Measurements from ENCODE around the gene PGPEP1.
A peak's percentile ranks its signal among the peaks of the same experiment; 100 is the strongest.
"Not testable (repeated sequence)": the region's sequence is repeated elsewhere in the genome, so short reads cannot be mapped to it uniquely, and the experiment has no call there.

PGPEP1 gene

DNA sequence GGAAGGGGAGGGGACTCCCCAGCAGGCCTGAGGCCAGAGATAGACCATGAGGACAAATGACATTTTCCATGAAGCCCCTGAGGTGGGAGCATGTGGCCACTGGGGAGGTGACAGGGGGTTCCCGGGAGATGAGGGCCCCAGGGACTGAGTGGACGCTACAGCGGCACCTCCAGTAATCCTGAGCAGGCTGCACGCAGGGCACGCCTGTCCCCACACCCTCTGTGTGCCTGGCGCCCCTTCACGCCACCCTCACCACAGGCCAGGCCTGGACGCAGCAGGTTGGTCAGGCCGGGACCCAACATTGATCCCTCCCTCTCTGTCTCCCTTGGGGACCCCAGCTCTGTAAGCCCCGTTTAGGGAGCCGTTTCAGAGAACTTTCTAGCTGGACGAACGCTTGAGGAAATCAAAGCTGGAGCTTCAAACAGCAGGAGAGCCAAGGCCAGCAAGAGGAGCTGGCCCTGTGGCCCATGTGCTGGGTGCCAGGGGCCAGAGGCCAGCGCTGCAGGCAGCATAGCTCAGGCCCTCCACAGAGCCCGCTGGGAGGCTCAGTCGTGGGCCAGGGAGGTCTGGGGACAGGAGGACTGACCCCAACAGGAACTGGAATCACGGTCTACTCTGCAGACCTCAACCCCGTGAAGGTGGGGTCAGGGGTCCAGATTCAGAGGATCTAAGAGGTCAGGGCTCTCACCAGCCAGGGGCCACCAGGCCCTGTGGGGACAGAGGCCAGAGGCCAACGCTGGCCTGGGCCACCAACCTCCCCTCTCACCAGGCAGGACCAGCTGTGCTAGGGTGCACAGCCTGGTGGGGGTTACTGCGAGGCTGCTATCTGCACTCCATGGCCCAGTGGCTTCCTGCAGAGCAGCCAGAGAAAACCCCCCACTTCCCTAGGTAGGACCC, 32.1 kb upstream of the PGPEP1 start:
- no peak for DNase-seq

DNA sequence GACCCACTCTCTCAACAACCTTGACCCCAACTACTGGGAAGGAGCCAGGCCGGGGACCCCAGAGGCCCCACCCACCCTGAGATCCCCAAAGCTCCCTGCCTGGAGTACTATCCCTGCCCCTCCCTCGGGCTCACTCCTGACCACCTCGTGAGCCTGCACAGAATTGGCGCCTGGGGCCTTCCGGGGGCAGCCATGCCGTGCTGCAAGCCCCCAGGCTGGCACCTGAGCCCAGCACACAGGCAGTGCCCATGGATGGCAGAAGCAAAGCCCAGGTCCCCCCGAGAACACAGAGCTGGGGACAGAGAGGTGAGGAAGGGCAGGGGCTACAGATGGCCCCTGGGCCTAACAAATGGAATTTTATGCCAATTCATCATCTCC, 31.5 kb upstream of the PGPEP1 start:
- no peak for DNase-seq

GRCh38 chr19:18309525-18310064, 30.8 kb upstream of the PGPEP1 start:
- DNase-seq = no peak

DNA sequence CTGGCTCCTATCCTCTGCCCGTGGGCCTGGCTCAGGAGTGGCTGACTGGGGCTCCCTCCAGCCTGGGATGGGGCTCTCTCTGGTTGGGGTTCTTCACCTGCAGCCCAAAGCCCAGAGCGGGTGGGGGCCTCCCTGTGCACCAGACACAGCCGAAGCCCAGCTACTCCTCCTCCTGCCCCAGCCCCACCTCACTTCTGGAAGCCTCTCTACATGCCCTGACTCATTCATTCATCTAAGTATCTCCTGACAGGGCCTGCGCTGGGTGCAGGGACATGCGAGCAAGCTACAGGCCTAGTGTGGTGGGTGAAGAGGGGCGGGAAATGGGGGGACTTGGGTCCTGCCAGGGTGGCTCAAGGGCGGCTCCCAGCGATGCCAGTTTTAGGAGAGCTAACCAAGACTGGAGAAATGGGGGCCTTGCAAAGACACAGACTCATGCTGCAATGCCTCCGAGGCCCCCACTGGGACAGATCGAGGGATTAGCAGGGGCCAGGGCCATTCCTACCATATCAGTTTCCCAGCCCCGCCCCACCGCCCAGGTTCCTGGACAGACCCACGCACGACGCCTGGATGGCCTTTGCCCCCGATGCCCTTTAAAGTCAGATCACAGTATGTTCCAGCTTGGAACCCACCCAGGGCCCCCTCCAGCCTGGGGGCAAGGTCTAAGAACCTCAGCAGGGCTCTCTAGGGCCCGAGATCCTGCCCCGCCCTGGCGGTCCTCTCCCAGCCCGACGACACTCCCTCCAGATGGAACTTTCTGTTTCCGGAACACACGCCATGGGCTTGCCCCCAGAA, 30.1 kb upstream of the PGPEP1 start:
- no peak for DNase-seq

DNA sequence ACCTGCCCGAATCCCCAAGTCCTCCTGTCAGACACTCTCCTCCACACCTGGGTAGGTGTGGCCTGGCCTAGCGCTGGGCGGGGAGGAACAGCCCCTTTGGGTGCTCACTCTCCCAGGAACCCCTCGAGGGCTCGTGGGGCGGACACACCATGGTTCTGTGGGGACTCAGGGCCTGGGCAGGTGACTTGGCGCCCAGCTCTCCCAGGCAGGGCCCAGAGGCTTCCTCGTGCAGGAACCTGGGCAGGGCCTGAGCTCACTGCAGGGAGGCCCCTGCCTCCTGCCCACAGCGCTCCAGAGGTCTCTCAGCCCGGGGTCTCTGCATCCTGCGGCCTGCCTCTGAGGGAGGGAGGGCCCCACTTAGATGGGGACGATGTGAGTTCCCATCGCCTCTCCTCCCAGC, 29.4 kb upstream of the PGPEP1 start:
- no peak for DNase-seq

GRCh38 chr19:18311502-18312091, 28.8 kb upstream of the PGPEP1 start:
- no peak for DNase-seq

- no peak for DNase-seq
These were observed 28.3 kb upstream of the PGPEP1 start for GRCh38 chr19:18312092-18312534.

- no peak for DNase-seq
These were observed 27.0 kb upstream of the PGPEP1 start for GRCh38 chr19:18313398-18313797.

DNA sequence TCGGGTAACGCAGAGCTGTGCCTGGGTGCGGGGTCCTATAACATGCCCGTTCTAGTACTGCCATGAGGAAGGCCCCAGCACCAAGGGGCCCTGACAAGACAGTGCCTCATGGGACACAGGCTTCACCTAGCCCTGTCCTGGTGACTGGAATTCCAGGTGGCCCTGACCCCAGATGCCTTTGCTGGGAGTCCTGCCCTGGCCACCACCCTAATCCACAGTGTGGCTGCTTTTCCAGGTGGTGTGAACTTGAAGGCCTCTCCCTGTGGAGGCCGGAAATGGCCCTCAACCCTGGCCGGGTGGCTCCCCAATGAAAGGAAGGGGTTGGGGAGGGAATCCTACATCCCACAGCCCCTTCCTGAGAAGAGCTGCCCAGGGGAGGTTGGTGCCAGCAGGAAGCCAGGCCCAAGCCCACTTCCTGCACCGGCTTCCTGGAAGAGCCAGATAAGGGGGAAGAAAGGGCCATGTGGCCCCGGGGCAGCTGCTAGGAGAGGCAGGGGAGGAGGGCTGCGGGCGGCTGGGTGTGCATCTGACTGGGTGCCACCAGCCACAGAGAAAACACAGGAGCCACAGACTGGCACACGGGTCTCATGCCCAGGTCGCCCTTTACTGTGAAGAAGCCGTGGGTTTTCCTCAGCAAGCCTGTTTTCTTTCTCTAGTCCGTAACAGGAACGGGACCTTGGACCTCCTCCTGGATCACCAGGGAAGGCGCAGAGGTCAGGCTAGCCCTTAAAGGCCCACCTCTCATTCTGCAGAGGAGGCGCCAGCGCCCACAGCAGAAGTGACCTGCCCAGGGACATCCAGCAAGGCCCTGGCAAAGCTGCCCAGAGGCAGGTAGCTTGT, 22.2 kb upstream of the PGPEP1 start:
- peak in 4 of 56 donors; percentile 4 to 33 (median 22) for DNase-seq

DNA sequence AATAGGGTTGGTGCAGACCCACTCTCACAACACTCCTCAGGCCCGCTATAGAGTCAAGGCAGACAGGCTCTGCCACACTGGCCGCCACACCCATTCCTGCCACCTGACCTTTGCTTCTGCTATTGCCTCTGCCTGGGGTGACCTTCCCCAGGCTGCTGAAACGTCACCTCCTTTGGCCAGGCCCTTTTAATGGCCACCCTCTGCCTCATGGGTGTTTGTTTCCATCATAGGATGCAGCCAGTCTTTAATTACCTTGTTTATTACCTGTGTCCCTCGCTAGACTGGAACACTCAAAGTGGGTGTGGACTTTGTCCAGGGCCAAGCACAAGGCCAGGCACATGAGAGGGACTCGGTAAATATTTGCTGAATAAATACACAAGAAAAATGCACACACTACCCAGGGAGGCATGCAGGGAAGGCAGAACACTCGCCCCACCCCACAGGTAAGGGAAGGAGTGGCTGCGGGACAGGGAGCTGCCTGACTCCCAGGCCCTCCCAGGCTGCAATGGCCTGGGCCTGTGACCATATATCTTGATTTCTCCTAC, 20.7 kb upstream of the PGPEP1 start:
- DNase-seq = no peak

DNA sequence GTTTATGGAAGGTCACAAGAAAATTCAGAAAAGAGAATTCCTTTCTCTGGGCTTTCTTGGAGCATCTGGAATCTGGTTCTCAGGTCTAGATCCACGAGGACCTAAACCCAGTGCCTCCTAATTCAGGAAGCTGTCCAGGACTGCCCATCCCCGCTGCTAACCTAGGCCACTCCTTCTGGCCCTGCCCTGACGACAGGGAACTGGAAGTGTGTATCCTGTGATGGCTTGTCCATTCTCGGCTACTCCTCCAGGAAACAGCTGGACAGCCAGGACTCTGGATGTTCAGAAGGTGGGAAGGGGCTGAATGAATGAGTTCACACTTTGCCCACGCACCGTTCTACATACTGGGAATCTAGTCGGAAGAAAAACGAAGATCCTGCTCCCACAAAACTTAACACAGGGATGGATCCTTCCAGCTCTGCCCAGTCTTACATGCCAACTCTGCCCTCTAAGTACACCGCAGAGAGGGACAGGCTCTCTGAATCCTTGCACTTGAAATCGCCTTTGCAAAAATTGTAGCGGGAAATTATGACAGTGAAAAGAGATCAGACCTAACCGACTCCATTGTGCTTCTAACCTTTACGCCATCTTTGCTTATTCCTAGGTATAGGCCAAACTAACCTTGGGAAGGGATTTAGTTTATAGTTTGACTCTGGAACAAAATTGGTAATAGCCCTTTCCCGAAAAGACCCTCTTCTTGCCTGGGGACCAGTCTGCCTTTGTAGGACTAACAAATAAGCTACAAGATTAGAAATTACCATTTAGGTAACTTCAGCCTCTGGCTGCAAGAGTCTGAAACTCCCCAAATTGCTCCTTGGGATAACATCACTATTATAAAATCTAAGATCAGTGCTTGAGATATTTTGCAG, 19.3 kb upstream of the PGPEP1 start:
- DNase-seq = no peak

DNA sequence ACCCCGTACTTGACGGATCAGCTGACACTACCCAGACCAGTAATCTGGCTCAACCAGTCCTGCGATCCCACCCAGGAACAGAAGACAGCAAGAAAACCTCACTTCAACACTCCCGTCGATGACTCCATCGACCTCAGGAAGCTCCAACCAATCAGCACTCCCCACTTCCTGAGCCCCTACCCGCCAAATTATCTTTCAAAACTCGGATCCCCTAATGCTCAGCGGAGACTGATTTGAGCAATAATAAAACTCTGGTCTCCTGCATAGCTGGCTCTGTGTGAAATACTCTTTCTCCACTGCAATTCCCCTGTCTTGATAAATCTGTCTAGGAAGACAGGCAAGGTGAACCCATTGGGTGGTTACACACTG, 18.7 kb upstream of the PGPEP1 start:
- no peak for DNase-seq

- peak in 2 of 56 donors; percentile 7 to 9 for DNase-seq
These were observed 18.1 kb upstream of the PGPEP1 start for GRCh38 chr19:18322318-18322758.

DNA sequence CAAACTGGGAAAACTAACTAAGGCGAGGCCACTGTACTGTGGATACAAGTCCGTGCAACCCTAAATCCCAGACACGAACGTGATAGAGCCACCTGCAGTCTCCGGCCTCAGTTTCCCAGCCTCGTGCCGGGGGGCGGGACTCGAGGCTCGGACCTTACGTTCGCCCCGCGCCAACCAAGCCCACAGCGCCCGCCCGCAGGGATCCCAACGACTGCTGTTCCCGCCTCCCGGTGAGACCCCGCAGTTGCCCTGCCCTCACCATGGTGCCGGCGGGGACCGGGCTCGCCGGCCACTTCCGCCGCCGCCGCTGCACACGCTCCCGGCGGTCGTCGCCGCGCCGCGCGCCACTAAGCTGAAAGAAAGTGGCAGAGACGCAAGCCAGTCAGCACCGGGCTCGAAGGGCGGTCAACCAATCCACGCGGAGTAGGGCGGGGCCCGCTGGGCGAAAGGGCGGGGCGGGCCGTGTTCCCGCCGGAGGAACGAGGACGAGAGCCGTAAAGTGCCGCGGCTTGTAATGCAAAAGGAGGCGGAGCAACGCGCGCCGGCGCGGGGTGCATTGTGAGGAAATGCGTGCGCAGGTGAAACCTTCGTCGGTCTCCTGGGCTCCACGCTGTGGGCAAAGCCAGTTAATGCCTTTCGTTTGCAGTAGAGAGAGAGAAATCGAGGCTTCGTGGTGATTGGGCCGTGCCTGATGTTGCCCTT, 17.5 kb upstream of the PGPEP1 start, which contains the start of gene LSM4:
LSM4 (minus strand) TSS at position 318 of the 702 bp plus-strand sequence; CDS start at position 262, 56 bp downstream.
- peak; percentile 45 to 98 (median 94) for DNase-seq

DNA sequence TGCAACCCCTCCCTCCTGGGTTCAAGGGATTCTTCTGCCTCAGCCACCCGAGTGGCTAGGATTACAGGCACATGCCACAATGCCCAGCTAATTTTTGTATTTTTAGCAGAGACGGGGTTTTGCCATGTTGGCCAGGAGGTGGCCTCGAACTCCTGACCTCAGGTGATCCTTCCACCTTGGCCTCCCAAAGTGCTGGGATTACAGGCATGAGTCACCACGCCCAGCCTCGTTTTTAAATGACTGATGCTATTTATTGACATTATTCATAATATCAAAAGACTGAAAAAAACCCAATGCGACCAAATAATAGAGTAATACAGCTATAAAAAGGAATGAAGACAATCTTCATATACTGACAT, 16.0 kb upstream of the PGPEP1 start:
- not testable (repeated sequence) for DNase-seq

GRCh38 chr19:18326772-18327171, 13.6 kb upstream of the PGPEP1 start:
- DNase-seq = no peak

- DNase-seq = peak; percentile 34 to 98 (median 86)
These were observed 11.9 kb upstream of the PGPEP1 start for GRCh38 chr19:18328340-18329034.

- DNase-seq = no peak
These were observed 11.4 kb upstream of the PGPEP1 start for GRCh38 chr19:18329035-18329376.
